DMS153 (cell line): ENCODE results near the gene SLC43A2.

Source experiments
- DNase-seq: peaks from one replicate; lab custom pipeline; 2025; lab: John Stamatoyannopoulos, UW

SLC43A2 gene

DNA sequence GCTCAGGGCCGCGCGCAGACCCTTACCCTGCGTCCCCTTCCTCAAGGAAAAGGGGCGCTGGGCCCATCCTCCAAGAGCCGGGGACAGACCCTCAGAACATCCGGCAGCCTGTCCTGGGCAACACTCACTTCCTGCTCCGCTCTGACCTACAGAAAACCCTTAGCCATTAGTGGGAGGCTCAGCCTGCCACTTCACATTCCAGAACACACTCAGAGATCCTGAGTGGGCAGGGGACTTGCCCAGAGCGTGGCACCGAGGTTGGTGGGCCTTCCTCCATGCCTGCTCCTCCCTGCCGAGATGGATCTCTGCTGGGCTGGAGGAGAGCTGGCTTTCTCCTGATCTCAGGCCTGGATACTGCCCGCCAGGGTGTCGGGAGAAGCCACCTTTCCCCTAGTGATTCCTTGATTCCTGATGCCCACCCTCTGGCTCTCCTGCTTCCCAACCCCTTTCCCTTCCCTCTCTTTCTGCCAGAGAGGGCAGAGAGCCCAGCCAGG is 15.4 kb upstream of the SLC43A2 start:
- no peak for DNase-seq

DNA sequence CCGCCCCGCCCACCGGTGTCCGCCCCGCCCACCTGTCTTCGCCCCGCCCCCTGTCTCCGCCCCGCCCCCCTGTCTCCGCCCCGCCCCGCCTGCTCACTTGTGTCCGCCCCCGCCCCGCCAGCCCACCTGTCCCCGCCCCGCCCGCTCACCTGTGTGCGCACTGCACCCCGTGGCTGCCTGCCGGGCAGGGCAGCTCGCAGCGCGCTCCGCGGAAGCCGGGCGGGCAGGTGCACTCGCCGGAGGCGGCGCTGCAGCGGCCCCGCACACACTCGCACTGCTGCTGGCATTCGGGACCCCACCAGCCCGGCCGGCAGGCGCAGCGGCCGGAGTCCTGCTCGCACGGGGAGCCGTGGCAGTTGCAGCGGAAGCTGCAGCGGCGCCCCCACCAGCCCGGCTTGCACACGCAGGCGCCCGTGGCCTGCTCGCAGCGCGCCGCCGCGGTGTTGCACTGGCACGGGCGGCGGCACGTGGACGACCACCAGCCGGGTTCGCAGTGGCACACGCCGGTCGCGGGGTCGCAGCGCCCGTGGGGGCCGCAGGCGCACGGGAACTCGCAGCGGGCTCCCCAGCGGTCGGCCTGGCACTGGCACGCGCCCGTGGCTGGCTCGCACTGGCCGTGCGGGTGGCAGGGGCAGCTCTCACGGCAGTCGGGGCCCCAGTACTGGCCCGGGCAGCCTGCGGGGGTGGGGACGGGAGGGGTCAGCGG is 14.8 kb upstream of the SLC43A2 start:
- DNase-seq: no peak

DNA sequence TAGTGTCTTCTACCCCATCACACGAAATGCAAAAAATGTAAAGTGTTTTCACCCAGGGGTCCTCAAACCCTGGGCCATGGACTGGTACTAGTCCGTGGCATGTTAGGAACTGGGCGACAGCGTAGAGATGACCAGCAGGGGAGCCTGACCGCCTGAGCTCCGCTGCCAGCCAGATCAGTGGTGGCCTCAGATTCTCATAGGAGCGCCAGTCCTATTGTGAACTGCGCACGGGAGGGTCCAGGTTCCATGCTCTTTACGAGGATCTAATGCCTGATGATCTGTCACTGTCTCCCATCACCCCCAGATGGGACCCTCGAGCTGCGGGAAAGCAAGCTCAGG is 12.4 kb upstream of the SLC43A2 start:
- DNase-seq: no peak

DNA sequence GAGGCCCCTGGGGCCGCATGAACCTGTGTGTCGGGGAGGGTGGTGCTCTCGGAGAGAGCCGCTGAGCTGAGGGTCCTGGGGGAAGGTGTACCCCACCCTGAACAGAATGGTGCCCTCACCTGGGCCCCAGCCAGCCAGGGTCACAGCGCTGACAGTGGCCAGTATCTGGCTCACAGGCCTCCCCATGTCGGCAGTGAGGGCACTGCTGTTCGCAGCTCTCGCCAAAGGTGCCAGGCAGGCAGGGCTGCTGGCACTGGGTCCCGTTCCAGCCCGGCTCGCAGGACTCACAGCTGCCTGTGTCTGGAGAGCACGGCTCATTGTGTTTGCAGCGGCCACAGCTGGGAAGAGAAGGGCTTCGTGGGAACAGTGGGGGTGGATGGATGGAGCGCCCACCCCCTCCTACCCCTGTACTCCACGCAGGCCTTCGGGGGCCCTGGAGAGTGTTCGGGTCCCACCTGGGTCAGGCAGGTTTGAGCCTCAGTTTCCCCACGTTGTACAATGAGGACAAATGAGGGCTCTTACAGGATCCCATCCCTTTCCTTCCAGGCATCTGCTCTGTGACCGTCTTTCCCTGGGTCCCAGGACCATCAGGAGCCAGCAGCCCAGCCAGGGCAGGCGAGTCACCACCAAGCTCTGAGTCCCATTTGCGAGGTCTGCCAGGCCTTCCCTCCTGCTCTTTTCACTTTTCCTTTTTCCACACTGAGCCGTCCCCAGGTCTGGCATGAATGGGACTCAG is 11.9 kb upstream of the SLC43A2 start:
- no peak for DNase-seq

DNA sequence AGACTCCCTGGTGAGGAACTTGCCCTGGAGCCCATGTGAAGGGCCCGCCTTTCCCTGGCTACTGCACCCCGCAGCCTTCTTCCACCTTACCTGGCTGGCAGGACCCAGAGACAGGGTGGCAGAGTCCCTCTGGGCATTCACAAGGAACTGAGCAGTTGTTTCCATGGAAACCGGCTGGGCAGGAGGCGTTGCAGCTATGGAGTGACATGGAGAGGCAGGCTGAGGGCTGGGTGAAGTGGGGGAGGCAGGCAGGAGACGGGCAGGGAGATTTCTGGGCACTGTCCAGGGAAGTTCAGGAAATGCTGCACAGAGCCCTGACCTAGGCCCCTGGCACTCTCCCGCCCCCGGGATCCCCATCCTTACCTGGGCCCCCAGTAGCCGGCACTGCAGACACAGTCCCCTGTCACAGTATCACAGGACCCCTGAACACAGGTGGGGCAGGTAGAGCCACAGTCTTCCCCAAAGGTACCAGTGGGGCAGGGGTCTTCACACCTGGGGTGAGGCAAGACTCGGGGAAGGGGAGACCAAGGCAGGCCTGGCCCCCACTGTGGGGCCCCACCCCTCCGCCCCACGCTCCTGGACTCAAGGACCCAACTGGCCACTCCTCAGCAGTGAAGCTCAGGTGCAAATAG is 11.0 kb upstream of the SLC43A2 start:
- DNase-seq: no peak

DNA sequence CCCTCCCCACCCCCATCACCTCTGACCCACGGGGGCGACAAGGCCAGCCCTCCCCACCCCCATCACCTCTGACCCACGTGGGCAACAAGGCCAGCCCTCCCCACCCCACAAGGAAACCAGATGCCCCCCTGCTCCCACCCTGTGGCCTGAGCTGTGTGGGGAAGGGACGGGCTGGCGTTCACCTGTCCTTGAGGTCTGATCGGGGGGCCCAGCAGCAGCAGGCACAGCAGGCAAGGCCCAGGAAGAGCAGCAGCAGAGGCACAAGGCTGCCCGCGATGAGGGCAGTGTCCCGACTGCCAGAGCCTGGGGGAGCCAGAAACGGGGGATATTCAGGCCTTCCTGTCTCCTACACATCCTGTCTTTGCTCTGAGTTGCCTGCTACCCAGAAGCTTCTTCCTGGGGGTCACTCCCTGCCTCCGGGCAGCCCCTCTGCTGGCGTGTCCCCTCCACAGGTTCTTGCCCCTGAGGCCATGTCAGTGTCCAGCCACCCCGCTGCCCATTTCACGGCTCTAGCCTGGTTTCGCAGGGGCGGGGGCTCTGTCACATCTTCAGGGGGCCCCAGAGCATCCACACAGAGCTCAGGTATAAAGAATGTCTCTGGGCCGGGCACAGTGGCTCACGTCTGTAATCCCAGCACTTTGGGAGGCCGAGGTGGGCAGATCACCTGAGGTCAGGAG is 10.1 kb upstream of the SLC43A2 start:
- DNase-seq: no peak

DNA sequence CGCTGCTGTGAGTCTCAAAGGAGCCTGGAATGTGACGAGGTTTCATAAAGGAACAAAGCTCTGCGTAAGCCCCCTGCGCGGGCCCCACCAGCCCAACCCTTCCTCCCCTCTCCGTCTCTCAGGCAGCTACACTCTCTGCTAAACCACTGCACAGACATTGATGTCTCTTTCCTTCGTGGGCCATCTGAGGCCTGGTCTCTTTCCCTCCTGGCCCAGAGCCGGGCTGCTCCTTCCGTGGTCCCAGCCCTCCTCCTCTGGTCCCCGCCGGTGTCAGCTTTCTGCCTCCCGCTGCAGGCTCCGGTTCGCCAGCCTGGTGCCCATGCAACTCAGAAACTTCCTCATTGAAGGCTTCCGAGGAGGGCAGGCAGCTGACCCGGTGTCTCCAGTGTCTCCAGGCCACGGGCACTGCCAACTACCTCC is 9.5 kb upstream of the SLC43A2 start:
- no peak for DNase-seq

DNA sequence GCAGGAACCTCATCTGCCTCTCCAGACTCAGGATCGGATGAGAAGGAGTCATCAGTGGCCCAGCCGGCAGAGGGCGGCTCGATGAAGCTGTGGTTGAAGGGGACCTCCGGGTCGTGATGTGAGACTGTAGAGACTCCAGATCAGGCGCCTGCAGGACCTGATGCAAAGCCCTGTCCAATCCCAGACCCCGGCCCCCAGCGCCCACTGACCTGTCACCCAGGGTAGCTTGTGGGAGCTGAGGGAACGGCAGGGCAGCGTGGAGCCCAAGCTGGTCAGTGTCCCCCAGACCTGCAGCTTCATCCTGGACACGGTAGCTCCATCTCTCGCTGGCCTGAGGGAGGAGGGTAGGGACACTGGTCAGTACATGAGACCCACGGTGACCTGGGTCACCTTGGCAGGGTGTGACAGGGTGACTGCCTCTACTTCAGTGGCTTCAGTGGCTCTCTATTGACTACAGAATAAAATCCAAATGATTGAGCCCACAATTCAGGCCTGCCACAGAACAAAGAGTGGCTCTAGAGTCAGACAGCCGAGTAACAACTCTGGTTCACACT is 8.2 kb upstream of the SLC43A2 start:
- DNase-seq: no peak

DNA sequence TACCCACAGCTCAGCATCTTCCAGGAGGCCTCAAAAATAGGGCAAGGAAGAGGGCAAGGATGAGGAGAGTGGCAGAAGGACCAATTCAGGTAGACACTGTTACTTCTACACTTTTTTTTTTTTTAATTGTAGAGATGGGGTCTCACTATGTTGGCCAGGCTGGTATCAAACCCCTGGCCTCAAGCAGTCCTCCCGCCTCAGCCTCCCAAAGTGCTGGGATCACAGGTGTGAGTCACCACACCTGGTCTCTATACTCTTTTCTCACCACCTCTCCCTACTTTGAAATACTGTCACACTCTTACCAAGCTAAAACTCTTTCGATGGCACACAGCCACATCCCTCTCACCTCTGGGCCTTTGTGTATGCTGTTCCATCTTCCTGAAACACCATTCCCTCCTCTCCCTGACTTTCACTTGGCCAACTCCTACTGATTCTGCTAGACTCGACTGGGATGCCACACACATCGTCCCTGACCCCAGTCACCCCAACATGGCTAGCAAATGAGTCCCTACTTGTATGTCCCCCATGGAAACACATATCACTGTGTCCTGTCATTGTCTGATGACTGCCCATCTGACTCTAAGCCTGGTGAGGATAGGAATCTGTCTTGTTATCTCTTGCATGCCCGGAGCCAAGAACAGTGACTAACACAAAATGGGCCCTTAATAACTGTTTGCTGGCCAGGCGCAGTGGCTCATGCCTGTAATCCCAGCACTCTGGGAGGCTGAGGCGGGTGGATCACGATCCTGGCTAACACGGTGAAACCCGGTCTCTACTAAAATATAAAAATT is 7.2 kb upstream of the SLC43A2 start:
- DNase-seq: no peak

DNA sequence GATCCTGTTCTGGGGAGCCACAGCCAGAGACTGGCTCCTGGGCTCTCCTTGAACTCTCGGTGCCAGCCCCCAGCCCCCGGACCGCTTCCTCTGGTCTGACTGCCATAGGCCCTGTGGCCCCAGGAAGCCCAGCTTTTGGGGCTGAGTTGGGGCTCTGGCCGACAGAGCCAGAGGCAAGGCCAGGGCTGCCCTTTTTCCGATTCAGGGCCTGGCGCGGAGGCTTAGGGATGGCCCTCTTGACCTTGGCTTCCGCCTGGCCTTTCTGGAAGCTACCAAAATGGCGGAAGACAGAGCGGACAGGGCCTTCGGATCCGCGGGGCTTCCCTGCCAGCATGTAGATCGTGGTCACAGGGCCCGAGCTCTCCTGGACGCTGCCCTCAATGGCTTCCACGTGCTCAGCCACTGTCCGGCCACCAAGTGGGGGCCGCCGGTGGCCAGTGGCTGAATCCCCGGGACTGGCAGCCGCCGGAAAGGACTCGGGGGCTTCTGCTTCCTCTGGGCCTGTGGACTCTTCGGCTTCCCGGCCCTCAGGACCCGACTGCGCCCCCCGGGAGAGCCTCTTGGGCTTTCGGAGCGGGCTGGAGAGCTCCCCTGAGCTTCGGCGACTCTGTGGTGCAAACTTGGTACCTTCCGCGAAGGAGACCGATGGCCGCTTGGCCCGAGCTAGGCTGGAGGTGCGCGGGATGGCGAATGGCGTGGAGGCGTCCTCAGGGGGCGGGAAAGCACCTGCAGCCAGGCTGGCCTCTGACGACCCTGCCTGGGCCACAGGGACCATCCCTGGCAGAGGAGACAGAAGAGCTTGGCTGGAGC is 6.4 kb upstream of the SLC43A2 start:
- DNase-seq: no peak

DNA sequence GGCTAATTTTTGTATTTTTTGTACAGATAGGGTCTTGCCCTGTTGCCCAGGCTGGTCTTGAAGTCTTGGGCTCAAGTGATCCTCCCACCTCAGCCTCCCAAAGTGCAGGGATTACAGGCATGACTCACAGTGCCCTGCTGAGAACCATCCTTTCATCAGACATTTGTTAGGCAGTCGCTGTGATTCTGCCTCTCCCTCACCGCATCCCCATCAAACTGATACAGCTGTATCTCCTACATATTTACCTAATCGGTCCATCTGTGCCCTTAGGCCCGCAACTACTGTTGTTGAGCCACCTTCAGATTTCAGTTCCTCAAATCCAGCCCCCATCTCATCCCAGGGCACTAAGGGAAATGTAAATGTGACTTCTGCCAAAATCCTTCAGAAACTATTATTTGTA is 2.0 kb upstream of the SLC43A2 start:
- no peak for DNase-seq

DNA sequence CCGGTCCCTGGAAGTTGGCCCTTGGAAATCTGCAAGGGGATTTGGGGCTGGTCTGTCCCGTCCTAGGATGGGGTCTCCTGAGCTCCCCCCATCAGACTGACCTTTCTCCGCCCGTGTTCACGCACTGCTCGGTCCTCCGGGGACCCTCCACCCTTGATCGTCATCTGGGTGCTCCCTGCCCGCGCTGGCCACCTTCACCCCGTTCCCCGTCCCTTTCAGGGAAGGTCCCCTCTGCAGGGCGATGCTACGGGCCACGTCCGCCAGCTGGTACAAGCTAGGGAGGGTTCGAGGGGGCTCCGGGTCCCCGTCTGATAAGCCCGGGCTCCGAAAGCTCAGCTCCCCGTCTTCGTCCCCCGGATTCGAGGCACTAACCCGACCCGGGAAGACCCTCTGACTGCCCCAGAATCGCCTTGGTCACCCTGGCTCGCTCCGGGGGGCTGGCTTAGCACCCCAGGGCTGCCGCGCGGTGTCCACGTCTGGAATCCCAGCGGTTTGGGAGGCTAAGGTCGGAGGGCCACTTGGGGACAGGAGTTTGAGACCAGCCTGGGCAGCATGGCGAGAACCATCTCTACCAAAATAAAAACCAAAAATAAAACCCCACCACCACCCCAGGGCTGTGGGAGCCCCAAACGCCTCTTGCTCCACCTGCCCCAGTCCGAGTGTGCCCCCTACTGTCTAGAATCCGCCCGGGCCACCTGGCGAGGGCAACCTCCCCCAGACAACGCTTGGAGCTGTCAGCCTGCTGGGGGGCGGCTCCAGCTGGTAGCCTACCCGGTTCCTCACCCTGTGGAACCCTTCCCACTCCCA is 1.1 kb upstream of the SLC43A2 start:
- no peak for DNase-seq

DNA sequence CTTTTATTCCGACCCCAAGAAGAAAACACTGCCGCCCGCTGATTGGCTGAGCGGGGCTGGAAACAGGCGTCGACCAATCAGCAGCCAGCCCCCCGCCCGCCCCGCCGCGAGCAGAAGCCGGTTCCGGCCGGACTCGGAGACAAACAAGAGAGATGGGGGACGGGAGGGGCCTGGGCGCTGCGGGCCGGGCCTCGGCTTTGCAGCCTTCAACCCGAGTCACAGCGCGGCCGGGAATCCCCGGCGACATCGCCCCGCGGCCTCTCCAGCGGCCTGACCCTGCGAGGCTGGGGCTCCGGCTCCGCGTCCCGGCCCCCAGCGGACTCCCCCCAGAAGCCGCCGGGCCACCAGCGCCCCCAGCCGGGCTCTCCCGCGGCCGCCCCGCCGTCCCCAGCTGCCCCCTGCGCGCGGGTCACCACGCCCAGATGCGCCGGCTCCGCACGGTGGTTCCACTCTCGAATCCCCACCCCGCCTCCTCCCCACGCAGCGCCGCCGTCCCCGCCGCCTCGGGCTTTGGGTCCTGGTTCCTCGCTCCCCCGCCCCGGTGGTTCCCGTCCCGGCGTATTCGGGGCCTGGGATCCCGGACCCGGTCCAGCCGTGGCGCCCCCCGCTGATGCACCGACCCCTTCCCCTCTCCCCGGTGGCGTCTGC is 346 bp upstream of the SLC43A2 start:
- DNase-seq: peak; percentile 75

DNA sequence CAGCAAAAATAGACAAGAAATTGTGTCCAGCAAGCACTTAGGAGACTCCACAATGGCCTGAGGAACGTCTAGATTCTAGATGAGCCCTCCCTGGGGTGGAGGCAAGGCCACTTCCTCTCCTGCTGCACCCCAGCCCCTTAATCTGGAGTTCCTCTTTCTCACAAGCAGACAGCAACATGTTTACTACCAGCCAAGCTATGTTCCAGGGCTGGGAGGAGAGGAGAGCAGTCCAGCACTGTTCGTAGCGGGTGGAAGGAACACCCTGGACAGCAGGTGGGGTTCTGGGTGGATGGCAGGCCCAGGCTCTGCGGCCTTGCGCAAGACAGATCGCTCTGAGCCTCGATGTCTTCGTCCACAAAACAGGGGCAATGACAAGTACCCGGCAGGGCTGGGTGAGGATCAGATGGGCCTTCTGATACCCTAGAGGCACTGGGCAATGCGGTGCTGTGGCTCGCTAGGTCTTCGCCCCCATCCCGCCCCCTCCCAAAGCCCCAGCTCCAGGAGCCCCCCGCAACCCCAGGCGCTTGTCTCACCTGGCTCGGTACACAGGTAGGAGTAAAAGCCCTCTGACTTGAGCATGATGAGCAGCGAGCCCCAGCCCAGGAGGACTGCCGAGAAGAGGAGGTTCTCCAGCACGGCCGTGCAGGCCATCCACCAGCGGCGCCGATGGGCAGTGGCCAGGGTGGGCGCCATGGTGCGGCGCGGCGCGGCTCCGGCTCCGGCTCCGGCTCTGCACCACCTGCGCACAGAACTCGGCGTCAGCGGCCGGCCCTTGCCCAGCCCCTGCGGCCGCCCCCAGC is 1.3 kb downstream of the SLC43A2 start:
- DNase-seq: no peak

DNA sequence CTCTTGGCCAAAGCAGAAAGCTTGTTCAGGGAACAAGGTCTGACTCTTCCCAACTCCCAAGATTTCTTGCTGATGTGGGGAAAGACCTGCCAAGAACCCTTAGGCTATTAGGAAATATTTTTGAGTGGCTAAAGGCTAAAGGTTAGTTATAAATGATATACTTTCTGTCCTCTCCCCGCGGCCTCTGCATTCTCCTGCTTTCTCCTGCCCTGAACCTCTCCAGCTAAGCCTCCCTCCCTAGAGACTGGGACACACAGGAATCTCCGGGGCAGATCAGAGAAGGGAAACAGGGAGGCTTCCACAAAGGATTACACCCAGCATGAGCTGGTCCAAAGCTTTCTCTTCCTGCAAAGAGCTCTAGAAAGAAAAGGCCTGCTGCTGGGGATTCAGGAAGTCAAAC is 2.3 kb downstream of the SLC43A2 start:
- DNase-seq: no peak

DNA sequence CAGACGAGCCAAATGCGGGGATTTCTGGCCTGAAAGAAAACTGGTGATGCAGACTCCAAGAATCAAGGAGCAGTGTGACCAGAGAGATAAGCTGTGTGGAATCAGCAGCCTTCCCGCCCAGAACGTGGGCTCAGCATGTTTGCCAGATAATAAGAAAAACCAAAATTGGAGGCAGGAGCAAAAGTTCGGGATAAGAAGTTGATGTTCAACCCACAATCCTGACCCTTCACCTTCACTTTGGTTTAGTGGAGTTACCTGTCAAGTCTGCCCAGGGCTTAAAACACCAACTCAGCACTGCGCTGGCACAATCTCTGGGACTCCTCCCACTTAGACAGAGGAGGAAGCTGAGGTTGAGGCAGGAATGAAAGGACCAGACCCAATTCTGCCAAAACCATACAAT is 3.1 kb downstream of the SLC43A2 start:
- no peak for DNase-seq

DNA sequence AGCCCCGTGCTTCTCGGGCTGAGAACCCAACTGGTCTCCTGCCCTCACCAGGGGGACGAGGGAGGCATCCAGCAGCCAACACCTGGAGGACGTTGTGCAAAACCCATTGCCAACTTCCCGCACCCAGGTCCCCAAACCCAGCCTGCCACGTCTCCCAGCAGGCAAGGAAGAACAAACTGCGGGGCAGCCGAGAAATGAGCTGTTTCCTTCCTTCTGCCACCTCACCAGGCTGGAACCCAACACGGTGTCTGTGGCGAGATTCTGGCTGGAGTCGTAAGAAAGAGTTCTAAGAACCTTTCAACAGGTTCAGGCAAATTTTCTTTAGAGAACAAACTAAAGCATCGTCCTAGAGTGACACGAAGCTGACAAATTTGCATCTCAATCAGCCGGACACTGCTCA is 3.6 kb downstream of the SLC43A2 start:
- no peak for DNase-seq

DNA sequence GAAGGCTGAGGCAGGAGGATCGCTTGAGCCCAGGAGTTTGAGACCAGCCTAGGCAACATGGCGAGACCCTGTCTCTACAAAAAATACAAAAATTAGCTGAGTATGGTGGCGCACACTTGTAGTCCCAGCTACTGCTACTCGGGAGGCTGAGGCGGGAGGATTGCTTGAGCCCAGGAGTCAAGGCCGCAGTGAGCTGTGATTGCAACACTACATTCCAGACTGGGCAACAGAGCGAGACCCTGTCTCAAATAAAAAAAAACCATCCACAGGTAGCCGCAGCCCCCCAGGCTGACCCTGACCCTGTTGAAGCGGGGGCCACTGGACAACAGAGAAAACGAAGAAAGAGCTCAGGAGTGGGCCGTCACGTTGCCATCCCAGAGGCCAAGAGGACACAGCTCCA is 4.0 kb downstream of the SLC43A2 start:
- DNase-seq: no peak
